Mesendoderm (in vitro differentiated cells): Measurements from ENCODE around the gene INAVA.

Source experiments
- DNase-seq: peaks from one replicate; pipeline ENCODE4 v3.0.0; 2013
- H2AK5ac ChIP-seq: 2 replicates; pipeline ENCODE4 v1.6.1; 2013; ENCODE audit warnings: low read length, inconsistent platforms
- H2BK120ac ChIP-seq: 2 replicates; pipeline ENCODE4 v1.6.1; 2013; ENCODE audit warnings: low read depth, mild to moderate bottlenecking, low read length, moderate library complexity, mixed read lengths
- H2BK15ac ChIP-seq: replicated peaks from 2 replicates; pipeline ENCODE4 v1.6.1; 2013; ENCODE audit warnings: low read depth, mild to moderate bottlenecking, moderate library complexity
- H2BK5ac ChIP-seq: 2 replicates; pipeline ENCODE4 v1.6.1; 2013; ENCODE audit warnings: low read length, inconsistent platforms
- H3K18ac ChIP-seq: 2 replicates; pipeline ENCODE4 v1.6.1; 2013; ENCODE audit warnings: mild to moderate bottlenecking, low read length, mixed read lengths
- H3K23ac ChIP-seq: one replicate; pipeline ENCODE4 v1.6.1; 2013; ENCODE audit warnings: low read length
- H3K27ac ChIP-seq: 2 replicates; pipeline ENCODE4 v1.5.1; 2013; ENCODE audit warnings: low read depth, mild to moderate bottlenecking, inconsistent platforms, low read length, moderate library complexity
- H3K27me3 ChIP-seq: 2 replicates; pipeline ENCODE4 v1.6.1; 2013; ENCODE audit warnings: low read length, control low read depth, mild to moderate bottlenecking, inconsistent platforms; ENCODE audit not compliant: insufficient read depth, poor library complexity
- H3K36me3 ChIP-seq: 2 replicates; pipeline ENCODE4 v1.6.1; 2013; ENCODE audit warnings: low read length, inconsistent platforms; ENCODE audit not compliant: control insufficient read depth, insufficient read depth
- H3K4ac ChIP-seq: one replicate; pipeline ENCODE4 v1.6.1; 2013; ENCODE audit warnings: low read depth, mild to moderate bottlenecking, low read length, moderate library complexity
- H3K4me1 ChIP-seq: 2 replicates; pipeline ENCODE4 v1.6.1; 2013; ENCODE audit warnings: low read depth, low read length, inconsistent platforms; ENCODE audit not compliant: control insufficient read depth
- H3K4me2 ChIP-seq: 2 replicates; pipeline ENCODE4 v1.6.1; 2013; ENCODE audit warnings: low read length
- H3K4me3 ChIP-seq: 2 replicates; pipeline ENCODE4 v1.5.1; 2013; ENCODE audit warnings: mild to moderate bottlenecking, low read length
- H3K56ac ChIP-seq: one replicate; pipeline ENCODE4 v1.6.1; 2013; ENCODE audit warnings: low read length
- H3K79me1 ChIP-seq: 2 replicates; pipeline ENCODE4 v1.6.1; 2013; ENCODE audit warnings: low read length, inconsistent platforms
- H3K79me2 ChIP-seq: 2 replicates; pipeline ENCODE4 v1.6.1; 2013; ENCODE audit warnings: mild to moderate bottlenecking, low read length; ENCODE audit not compliant: control insufficient read depth, insufficient read depth
- H3K9ac ChIP-seq: 2 replicates; pipeline ENCODE4 v1.6.1; 2013; ENCODE audit warnings: low read length, inconsistent platforms
- H4K5ac ChIP-seq: one replicate; pipeline ENCODE4 v1.6.1; 2013; ENCODE audit warnings: low read length
- H4K8ac ChIP-seq: one replicate; pipeline ENCODE4 v1.6.1; 2013; ENCODE audit warnings: low read depth, mild to moderate bottlenecking, control low read depth, low read length, moderate library complexity
- WGBS: extraction: QIAGEN DNeasy Blood & Tissue Kit; methylation state at CpG from one replicate; pipeline ENCODE4 v1.1.7; 2013; ENCODE audit warnings: low lambda C conversion rate, missing lambda C conversion rate; ENCODE audit not compliant: insufficient coverage; ENCODE audit errors: extremely low coverage; 5-methylcytosine and 5-hydroxymethylcytosine counted together

The INAVA gene

GRCh38 chr1:200873116-200873670 lies 21.5 kb upstream of the INAVA start:
- WGBS, result no CpG with 5 or more reads among the region's 61 CpGs
- H3K4me2 ChIP-seq, result no peak overlapping the region
- H4K8ac ChIP-seq, result no peak overlapping the region
- H3K23ac ChIP-seq, result no peak overlapping the region
- H3K36me3 ChIP-seq, result no peaks in the 10 kb centered on the region
- DNase-seq, result no peak
- H2AK5ac ChIP-seq, result no peak overlapping the region
- no peak overlapping the region for H3K9ac ChIP-seq
- no peaks in the 10 kb centered on the region for H3K27me3 ChIP-seq
- H3K4ac ChIP-seq, result no peak overlapping the region
- H3K56ac ChIP-seq, result no peak overlapping the region
- no peak overlapping the region for H3K18ac ChIP-seq
- H4K5ac ChIP-seq, result no peak overlapping the region
- H3K79me2 ChIP-seq, result no peaks in the 10 kb centered on the region
- H3K4me1 ChIP-seq, result peaks cover 6% of the 10 kb centered on the region
- no peak overlapping the region for H3K27ac ChIP-seq
- H2BK5ac ChIP-seq, result no peak overlapping the region
- H3K4me3 ChIP-seq, result no peak overlapping the region
- H2BK15ac ChIP-seq, result no peak overlapping the region
- no peak overlapping the region for H2BK120ac ChIP-seq
- H3K79me1 ChIP-seq, result no peaks in the 10 kb centered on the region

- no peak overlapping the region for H2BK120ac ChIP-seq
These were observed 20.9 kb upstream of the INAVA start for GRCh38 chr1:200873671-200874397.

GRCh38 chr1:200874694-200875093 lies 20.0 kb upstream of the INAVA start:
- no peak for DNase-seq

More at GRCh38 chr1:200873671-200874397, 20.9 kb upstream of the INAVA start:
- no peak overlapping the region for H4K8ac ChIP-seq
- H3K9ac ChIP-seq, result no peak overlapping the region
- no peak overlapping the region for H3K4ac ChIP-seq
- no peak overlapping the region for H2AK5ac ChIP-seq
- no peak overlapping the region for H3K56ac ChIP-seq
- no peak overlapping the region for H4K5ac ChIP-seq
- no peaks in the 10 kb centered on the region for H3K79me1 ChIP-seq
- no peak overlapping the region for H3K4me3 ChIP-seq
- peaks cover 6% of the 10 kb centered on the region for H3K4me1 ChIP-seq
- H3K36me3 ChIP-seq, result no peaks in the 10 kb centered on the region
- no peaks in the 10 kb centered on the region for H3K27me3 ChIP-seq
- H3K4me2 ChIP-seq, result no peak overlapping the region
- H3K23ac ChIP-seq, result no peak overlapping the region
- H3K79me2 ChIP-seq, result no peaks in the 10 kb centered on the region
- no peak overlapping the region for H2BK5ac ChIP-seq
- H2BK15ac ChIP-seq, result no peak overlapping the region
- no peak for DNase-seq
- no peak overlapping the region for H3K27ac ChIP-seq
- H3K18ac ChIP-seq, result no peak overlapping the region
- no CpG with 5 or more reads among the region's 66 CpGs for WGBS

GRCh38 chr1:200875416-200875815 lies 19.3 kb upstream of the INAVA start:
- H3K18ac ChIP-seq, result no peak overlapping the region
- no peak overlapping the region for H2BK15ac ChIP-seq
- H3K4ac ChIP-seq, result no peak overlapping the region
- H3K79me1 ChIP-seq, result no peaks in the 10 kb centered on the region
- peak overlapping the region; percentile 28 for H4K8ac ChIP-seq
- no peak overlapping the region for H4K5ac ChIP-seq
- peaks cover 6% of the 10 kb centered on the region for H3K4me1 ChIP-seq
- H2BK120ac ChIP-seq, result no peak overlapping the region
- no peak for DNase-seq
- no peak overlapping the region for H3K23ac ChIP-seq
- no CpG with 5 or more reads among the region's 5 CpGs for WGBS
- no peaks in the 10 kb centered on the region for H3K79me2 ChIP-seq
- H3K27ac ChIP-seq, result no peak overlapping the region
- H2BK5ac ChIP-seq, result no peak overlapping the region
- H3K56ac ChIP-seq, result peak overlapping the region; percentile 34
- H3K27me3 ChIP-seq, result no peaks in the 10 kb centered on the region
- no peaks in the 10 kb centered on the region for H3K36me3 ChIP-seq
- no peak overlapping the region for H3K4me2 ChIP-seq
- H3K4me3 ChIP-seq, result no peak overlapping the region
- H2AK5ac ChIP-seq, result no peak overlapping the region
- no peak overlapping the region for H3K9ac ChIP-seq

More at GRCh38 chr1:200874694-200875093, 20.0 kb upstream of the INAVA start:
- Histone ChIP-seq H4K5ac (no peak overlapping the region), H2BK5ac (no peak overlapping the region), H3K27me3 (no peaks in the 10 kb centered on the region), H3K79me1 (no peaks in the 10 kb centered on the region), H3K18ac (no peak overlapping the region), H3K4me3 (no peak overlapping the region), H3K23ac (no peak overlapping the region), H2BK15ac (no peak overlapping the region), H2AK5ac (no peak overlapping the region), H2BK120ac (no peak overlapping the region), H3K4me2 (no peak overlapping the region), H3K56ac (no peak overlapping the region), H3K4me1 (peaks cover 6% of the 10 kb centered on the region), H3K27ac (no peak overlapping the region), H3K79me2 (no peaks in the 10 kb centered on the region), H3K9ac (no peak overlapping the region), H3K36me3 (no peaks in the 10 kb centered on the region), H4K8ac (no peak overlapping the region), H3K4ac (no peak overlapping the region)
- no CpG with 5 or more reads among the region's 6 CpGs for WGBS

GRCh38 chr1:200877010-200877409 lies 17.7 kb upstream of the INAVA start:
- no peaks in the 10 kb centered on the region for H3K79me2 ChIP-seq
- H4K5ac ChIP-seq, result no peak overlapping the region
- no peak overlapping the region for H2BK120ac ChIP-seq
- H3K36me3 ChIP-seq, result no peaks in the 10 kb centered on the region
- no peaks in the 10 kb centered on the region for H3K79me1 ChIP-seq
- H3K4me1 ChIP-seq, result peaks cover 6% of the 10 kb centered on the region
- no CpG with 5 or more reads among the region's 3 CpGs for WGBS
- H3K4me3 ChIP-seq, result no peak overlapping the region
- no peak overlapping the region for H3K18ac ChIP-seq
- H3K4me2 ChIP-seq, result no peak overlapping the region
- no peak for DNase-seq
- no peak overlapping the region for H4K8ac ChIP-seq
- H3K27ac ChIP-seq, result no peak overlapping the region
- no peak overlapping the region for H3K4ac ChIP-seq
- H2BK15ac ChIP-seq, result no peak overlapping the region
- no peaks in the 10 kb centered on the region for H3K27me3 ChIP-seq
- no peak overlapping the region for H3K56ac ChIP-seq
- no peak overlapping the region for H2BK5ac ChIP-seq
- no peak overlapping the region for H2AK5ac ChIP-seq
- H3K23ac ChIP-seq, result no peak overlapping the region
- H3K9ac ChIP-seq, result no peak overlapping the region
